NCI-H774 (cell line): ENCODE measurements around the gene CDK17.
A peak's percentile ranks its signal among the peaks of the same experiment; 100 is the strongest.

Source experiments
- DNase-seq: peaks from one replicate; lab custom pipeline; 2025; lab: John Stamatoyannopoulos, UW

The CDK17 gene

DNA sequence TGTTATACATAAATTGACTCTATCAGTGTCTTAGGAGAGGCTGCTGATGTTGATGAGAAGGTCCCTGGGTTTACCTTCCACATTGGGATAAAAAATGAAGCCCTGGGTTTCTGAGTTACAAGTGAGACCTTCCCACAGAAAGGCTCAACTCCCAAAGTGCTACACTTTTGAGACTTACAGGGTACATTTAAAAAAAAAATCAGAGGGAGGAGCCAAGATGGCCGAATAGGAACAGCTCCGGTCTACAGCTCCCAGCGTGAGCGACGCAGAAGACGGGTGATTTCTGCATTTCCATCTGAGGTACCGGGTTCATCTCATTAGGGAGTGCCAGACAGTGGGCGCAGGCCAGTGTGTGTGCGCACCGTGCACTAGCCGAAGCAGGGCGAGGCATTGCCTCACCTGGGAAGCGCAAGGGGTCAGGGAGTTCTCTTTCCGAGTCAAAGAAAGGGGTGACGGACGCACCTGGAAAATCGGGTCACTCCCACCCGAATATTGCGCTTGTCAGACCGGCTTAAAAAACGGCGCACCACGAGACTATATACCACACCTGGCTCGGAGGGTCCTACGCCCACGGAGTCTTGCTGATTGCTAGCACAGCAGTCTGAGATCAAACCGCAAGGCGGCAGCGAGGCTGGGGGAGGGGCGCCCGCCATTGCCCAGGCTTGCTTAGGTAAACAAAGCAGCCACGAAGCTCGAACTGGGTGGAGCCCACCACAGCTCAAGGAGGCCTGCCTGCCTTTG lies 84.3 kb downstream of the CDK17 start:
- peak; percentile 5 for DNase-seq

DNA sequence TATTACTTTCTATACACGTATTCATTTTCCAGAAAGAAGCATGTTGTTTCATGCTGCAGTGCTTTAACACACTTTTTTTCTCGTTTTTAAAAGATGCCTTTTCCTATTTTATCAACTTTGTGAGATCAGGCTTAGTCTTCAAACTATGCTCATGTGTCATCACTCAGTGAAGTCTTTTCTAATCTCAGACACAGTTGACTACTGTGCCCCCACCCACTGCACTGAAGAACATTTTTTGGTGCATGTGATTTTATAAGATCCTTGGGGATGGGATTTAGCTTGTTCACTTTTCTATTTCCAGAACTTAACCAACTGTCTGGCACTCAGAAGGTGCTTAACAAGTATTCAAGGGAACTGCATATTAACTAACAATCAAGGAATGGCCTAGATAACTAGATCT lies 85.5 kb downstream of the CDK17 start:
- no peak for DNase-seq

DNA sequence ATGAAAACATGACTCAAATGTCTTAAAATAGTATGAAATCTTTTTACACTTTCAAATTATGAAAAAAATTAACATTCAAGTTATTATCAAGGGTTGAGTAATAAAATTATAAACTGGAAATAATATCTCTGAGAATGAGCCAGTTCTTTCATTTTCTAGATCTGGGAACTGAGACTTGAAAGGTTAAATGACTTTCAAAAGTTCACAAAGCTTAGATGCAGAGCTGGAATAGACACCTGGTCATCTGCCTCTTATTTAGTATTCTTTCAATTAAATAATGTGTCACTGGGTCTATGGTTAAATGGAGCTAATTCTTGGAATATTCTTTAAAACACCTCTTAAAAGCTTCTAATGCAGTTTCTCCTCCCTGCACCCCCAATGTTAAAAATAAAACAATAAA lies 86.6 kb downstream of the CDK17 start:
- DNase-seq, result no peak

DNA sequence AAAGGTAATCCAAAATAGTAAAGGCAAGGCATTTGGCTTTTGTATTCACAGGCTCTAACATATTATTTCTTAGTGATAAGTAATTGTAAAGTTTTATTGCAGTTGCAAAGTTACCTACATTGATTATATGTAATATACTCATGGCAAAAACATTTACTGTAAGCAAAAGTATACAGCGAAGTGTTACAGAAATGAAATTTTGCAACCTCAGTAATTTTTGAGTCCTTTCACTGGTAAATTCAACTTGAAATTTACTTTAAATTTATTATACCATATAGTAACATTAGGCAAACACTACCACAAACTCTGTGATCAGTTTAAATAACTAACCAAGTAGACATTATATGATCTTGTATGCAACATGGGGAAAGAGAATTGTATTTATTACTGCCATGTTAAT lies 89.0 kb downstream of the CDK17 start:
- no peak for DNase-seq

DNA sequence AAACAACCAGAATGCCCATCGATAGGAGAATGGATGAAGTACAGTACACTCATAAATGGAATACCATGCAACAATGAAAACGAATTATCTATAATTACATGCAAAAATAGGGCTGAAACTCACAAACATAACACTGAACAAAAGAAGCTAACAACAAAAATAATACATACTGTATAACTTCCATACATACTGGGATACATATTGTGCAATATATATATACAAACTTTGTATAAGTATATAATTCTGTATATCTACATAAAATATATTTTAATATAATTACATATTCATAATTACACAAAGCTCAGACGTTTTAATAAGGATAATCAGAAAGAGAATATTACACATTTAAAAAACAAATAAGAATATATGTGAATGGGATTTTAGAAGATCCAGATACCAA lies 90.2 kb downstream of the CDK17 start:
- no peak for DNase-seq

DNA sequence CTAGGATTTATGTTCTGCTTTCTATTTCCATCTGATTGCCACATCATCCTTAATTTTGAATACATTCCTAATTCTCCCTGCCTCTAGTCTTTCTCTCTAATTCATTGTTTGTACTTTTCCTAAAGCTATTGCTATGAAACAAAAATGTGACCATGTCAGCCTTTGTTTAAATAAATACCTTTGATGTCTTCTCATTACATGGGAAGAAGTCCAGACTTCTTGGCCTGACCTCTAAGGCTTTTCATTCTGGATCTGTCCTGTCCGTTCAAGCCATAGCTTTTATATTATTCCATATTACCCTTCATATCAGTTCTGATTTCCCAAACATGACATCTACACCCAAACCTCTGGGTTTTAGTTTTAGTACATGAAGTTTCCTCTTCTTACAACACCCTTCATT lies 91.4 kb downstream of the CDK17 start:
- no peak for DNase-seq

DNA sequence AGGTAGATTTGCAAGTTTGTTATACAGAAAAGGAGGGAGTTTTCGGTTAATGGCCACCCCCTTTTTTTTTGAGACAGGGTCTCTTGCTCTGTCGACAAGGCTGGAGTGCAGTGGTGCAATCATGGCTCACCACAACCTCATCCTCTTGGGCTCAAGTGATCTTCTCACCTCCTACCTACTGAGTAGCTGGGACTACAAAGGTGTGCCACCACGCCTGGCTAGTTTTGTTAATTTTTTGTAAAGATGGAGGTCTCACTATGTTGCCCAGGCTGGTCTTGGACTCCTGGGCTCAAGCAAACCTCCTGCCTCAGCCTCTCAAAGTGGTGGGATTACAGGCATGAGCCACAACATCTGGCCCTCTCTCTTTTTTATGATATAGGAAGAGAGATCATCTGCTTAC lies 94.6 kb downstream of the CDK17 start:
- no peak for DNase-seq

DNA sequence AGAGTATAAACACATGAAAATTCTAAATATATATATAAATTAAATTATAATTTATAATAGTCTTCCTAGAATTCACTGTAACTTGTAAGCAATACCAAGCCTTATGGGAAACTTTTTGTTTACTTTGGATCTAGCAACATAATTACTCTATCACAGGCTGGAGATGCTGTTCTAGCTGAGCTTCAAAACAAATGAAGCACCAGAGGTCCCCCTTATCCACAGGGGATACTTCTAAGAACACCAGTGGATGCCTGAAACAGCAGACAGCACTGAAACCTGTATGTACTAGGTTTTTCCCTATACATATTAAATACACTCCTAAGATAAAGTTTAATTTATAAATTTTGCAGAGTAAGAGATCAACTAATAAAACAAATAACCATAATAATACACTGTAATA lies 96.6 kb downstream of the CDK17 start:
- DNase-seq, result no peak

DNA sequence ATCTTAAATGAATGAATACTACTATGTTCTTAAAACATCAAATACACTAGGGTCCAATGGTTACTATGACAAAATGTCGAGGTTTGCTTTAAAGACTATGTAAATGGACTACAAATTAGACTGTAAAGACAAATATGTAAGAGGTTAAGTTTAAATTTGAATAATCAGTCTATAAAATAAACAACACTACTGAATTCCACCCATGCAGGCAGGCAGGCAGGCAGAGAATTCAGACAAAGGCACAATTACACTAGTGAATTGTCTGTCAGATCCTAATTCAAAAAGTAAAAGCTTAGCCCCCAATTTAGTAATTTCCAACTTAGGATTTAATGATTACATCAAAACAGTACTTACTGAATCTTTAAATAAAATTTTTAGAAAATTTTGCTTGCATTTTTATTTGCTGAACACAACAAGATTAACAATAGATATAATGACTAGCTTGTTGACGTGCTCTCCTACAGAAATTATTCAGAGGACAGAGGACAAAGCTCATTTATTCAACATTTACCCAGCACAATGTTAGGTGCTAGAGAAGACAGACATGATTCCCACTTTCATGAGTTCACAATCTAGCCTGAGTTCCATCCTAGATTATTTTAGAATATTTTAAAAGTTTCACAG lies 97.4 kb downstream of the CDK17 start:
- no peak for DNase-seq

DNA sequence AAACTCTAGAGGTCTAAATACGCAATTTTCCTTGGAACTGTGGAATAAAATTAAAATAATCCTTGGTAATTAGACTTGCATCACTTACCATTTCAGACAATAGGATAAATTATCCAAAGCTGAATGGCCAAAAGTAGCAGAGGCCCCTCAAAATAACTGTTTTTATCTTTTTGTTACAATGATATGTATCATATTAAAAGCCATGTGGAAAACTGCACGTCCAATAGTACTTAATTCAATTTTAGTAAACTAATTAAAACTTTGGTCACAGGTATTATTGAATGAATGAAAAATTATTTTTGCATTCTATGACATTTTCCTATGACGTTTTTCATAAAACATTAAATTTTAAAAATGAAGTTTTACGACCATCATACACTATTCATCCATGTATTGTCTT lies 98.5 kb downstream of the CDK17 start:
- DNase-seq, result no peak

DNA sequence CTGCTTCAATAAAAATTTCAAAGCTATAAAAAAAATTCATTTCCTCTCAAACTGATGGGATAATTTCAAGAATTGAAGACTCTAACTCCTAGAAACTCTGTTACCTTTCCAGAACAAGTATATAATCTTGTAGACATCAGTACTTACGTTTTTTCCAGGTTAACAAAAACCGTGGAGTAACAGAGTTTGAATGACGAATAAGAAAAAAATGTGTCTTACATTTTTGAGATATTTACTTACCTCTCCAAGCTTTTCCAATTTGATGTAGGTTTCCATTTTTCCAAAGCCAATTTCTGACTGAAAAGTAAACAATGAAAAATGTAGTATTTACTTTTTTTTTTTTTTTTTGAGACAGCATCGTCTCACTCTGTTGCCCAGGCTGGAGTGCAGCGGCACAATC lies 100.2 kb downstream of the CDK17 start:
- DNase-seq, result no peak

DNA sequence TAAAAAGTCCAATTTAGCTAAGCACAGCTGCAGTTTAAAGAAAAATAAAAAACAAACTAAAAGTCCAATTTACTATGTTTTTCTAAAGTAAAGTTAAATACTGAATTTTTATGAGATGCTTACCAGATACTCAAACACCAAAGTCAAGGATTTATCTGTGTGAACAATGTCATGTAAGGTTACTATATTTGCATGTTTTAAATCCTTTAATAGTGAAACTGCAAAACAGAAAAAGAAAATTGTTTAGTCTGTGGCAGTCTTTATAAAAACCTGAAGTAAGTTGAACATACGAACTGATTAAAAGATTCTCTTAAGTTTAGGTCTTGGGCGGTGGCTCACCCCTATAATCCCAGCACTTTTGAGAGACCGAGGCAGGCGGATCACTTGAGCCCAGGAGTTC lies 102.7 kb downstream of the CDK17 start:
- no peak for DNase-seq

DNA sequence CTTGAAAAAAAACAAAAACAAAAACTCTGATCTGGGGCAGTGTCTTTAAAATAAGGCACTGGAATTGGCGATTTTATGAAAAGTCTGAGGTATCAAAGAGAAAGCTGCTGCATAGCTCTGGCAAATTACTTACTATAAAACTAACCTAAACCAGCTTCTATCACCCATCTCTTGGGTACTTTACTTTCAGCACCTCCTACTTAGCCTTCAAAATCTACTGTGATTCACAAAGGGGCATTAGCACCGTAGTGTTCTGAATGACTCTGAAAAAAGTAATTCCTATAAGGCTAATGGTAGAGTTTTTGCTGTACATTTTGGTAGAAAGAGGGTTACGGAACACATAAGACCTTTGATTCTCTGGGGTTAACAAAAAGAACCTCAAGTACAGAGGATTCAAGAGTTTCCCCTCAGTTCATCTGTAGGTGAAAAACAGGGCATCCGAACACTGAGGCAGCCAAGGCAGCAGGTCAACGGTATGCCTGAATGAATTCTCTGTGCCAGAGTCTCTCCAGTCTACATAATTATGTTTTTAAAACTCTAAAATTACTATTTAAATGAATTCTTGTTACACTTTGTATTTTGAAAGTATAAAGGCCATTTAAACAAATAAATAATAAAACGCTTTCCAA lies 104.6 kb downstream of the CDK17 start:
- DNase-seq, result no peak

DNA sequence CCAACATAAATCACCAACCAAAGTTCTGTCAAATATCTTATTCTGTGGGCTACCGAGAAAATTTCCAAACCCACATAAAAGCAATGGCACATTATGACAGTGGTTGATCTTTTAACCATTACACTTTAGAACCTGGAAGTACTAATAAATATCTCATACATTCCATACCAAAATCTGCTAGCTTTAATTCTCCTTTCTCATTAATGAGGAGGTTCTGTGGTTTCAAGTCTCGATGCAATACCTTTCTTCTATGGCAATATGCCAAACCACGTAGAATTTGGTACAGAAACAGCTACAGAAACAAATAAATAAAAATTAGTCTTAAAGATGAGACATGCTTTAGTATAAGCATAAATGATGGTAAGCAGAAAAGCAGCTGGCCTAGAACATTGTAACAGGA lies 105.4 kb downstream of the CDK17 start:
- DNase-seq, result no peak

DNA sequence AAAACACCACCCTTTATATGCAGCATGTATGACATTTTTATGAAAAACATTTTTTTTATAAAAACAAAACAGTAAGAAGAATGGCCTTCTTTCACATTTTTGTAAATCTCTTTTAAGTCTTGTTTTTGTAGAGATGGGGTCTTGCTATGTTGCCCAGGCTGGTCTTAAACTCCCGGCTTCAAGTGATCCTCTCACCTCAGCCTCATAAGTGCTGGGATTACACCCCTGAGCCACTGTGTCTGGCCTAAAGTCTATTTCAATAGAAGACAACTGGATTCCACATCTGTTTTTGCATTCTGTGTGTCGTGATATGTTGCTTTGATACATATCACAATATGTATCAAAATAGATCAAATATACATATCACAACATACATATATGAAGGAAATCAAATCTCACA lies 107.1 kb downstream of the CDK17 start:
- no peak for DNase-seq

DNA sequence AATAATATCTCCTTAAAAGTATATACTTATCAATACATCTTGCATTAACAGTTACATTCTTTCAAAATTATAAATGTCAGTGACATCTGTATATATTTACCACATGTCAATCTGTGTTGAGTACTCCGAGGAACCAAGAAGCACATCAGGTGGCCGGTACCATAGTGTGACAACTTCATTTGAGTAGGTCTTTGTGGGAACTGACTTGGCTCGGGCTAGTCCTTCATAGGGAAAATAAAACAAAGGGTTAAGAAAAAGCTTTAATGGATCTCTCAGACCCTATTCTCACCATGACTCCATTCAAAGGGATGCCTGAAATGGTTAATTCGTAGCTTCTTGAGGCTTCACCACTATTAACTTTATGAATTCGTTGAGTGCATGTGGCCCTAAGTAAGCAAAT lies 111.2 kb downstream of the CDK17 start:
- DNase-seq, result no peak

DNA sequence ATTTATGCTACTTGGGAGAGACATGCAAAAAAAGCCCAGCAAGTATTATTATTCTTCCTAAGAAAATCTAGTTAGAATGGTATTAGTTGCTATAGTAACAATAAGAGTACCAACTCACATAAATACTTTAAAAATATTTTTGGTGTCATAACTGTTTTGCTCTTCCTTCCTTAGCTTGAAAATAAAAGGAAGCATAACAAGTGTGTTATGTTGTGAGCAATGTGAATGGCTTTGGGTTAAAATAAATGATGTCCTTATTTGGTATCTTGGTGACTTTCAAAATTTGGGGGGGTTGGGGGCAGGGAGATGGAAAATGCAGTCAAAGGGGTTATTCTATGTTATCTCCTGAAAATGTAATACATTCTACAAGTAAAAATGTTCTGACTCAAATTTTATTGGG lies 115.1 kb downstream of the CDK17 start:
- DNase-seq, result no peak

DNA sequence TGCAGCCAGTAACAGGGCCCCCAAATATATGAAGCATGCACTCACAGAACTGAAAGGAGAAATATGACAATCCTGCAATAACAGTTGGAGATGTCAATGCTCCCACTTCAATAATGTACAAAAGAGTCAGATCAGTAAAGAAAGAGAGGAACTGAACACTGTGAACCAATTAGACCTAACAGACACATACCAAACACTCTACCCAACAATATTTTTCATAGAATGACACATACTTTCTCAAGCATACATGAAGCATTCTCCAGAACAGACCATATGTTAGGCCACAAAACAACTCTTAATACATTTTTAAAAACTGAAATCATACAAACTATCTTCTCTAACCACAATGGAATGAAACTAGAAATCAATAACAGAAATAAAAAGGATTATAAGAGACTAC lies 125.9 kb downstream of the CDK17 start:
- no peak for DNase-seq

DNA sequence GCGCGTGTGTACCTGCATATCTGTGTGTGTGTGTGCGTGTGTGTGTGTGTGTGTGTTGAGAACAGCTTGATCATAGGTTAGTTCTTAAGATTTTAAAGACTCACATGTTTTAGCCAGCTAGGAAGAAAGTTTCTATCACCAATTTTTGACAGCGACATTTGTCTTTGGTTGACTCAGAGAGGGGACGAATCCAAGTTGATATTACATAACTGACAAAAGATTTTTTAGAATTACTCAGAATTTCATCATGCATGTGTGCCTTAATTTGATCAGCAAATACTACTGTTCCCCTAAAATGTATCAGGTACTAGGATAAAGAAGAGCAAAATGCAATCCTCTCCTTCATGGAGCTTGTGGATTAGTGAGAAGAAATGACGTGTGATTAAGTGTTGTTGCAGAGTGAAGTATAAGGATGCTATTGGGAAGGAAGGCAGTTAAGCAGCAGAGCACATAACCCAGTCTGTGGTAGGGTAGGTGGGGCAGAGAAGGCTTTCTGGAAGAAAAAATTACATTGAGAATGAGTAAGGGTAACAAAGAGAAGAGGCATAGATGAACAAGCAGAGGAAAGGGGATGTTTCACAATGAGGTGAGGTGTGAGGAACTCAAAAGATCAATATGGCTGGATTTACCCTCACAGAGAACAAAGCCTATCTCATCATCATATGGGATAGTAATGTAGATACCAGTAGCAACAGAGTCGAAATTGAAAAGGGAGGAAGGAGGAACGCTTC lies 128.6 kb downstream of the CDK17 start:
- no peak for DNase-seq

DNA sequence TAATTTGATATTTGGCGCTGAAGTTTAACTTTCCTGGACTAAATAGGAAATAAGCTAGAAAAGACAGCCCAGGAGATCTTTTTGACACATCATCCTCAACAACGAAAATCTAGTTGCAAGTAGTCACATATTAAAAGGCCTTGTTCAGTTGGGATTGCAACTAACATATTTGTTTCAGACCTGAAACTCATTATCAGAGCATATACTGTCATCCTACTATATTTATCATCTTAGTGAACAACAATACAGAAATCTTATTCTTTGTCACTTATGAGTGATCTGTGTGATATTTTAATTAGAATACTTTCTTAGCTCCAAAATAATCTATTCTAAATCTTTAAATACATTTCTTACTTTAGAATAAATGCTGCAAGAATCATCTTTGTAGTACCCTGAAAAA lies 134.0 kb downstream of the CDK17 start:
- DNase-seq, result no peak

DNA sequence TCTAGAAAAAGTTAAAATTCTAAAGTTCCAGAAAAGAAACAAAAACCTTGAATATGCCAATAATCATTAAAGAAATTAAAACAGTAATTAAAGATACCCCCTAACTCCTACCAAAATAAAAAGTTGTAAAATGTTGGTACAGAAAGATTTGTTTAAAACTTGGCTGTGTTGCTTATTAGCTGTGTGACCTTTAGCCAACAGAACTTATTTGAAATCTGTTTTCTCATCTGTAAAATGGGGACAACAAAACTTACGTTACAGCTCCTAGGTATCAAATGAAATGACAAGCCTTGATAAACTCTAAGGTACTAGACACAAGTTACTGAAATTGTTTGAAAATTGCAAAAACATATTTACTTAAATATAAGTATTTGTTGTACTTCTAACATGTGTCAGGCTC lies 134.4 kb downstream of the CDK17 start:
- no peak for DNase-seq

DNA sequence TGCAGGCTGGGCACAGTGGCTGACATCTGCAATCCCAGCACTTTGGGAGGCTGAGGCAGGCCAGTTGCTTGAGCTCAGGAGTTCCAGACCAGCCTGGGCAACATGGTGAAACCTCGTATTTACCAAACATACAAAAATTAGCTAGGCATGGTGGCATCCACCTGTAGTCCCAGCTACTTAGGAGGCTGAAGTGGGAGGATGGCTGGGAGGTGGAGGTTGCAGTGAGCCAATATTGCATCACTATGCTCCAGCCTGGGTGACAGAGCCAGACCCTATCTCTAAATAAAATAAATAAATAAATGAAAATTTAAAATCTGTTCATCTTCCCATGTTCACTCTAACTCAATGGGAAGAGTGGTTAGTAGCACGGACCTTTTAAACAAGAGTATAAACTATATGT lies 134.8 kb downstream of the CDK17 start:
- DNase-seq, result no peak

DNA sequence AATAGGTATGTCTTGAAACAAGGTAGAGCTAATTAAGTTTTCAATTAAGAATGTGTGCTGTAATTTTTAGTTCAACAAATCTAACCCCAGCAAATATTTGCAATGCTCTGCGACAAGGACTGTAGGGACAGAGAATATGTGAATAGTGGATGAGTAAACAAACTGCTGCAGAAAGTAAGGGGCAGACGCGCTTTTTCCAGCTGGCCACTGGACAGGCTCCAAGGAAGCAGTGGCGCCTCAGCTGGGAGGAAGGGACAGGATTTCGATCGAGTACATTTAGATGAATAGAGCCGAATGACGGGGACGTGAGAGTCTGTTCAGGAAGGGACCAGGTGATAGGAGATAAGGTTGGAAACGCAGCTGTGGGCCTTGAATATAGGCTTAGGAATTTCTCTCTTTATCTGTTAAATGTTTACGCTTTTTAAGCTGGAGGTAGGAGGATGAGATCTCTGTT lies 136.8 kb downstream of the CDK17 start:
- peak; percentile 64 for DNase-seq
